GM10266 (cell line): Measurements from ENCODE around the gene MYEOV.

ENCODE experiments used
- DNase-seq: peaks from one replicate; pipeline ENCODE4 v3.0.0; 2012; ENCODE audit errors: extremely low spot score
- TF ChIP-seq, protein P1 (sequence below): IDR thresholded peaks from 2 replicates; pipeline ENCODE4 v1.5.1; 2012; ENCODE audit warnings: mild to moderate bottlenecking, low read depth; ENCODE audit not compliant: control insufficient read depth, insufficient read depth; ENCODE audit errors: missing control alignments

Gene MYEOV

DNA sequence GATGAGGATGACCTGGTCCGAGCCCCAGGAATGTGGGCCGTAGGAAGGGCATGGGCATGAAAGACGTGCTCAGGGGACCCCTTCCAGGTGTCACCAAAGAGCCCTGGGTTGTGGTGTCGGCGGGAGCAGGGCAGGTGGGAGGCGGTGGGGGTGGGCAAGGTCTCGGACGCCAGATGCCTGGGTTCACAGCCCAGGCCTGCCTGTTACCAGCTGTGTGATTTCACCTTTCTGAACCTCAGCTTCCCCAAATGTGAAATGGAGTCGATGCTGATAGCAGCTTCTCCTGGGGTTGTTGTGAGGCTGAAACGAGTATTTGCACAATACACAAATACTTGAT, 42.9 kb upstream of the MYEOV start:
- no peak for DNase-seq
- TF ChIP-seq, protein P1, sequence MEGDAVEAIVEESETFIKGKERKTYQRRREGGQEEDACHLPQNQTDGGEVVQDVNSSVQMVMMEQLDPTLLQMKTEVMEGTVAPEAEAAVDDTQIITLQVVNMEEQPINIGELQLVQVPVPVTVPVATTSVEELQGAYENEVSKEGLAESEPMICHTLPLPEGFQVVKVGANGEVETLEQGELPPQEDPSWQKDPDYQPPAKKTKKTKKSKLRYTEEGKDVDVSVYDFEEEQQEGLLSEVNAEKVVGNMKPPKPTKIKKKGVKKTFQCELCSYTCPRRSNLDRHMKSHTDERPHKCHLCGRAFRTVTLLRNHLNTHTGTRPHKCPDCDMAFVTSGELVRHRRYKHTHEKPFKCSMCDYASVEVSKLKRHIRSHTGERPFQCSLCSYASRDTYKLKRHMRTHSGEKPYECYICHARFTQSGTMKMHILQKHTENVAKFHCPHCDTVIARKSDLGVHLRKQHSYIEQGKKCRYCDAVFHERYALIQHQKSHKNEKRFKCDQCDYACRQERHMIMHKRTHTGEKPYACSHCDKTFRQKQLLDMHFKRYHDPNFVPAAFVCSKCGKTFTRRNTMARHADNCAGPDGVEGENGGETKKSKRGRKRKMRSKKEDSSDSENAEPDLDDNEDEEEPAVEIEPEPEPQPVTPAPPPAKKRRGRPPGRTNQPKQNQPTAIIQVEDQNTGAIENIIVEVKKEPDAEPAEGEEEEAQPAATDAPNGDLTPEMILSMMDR = no peak

DNA sequence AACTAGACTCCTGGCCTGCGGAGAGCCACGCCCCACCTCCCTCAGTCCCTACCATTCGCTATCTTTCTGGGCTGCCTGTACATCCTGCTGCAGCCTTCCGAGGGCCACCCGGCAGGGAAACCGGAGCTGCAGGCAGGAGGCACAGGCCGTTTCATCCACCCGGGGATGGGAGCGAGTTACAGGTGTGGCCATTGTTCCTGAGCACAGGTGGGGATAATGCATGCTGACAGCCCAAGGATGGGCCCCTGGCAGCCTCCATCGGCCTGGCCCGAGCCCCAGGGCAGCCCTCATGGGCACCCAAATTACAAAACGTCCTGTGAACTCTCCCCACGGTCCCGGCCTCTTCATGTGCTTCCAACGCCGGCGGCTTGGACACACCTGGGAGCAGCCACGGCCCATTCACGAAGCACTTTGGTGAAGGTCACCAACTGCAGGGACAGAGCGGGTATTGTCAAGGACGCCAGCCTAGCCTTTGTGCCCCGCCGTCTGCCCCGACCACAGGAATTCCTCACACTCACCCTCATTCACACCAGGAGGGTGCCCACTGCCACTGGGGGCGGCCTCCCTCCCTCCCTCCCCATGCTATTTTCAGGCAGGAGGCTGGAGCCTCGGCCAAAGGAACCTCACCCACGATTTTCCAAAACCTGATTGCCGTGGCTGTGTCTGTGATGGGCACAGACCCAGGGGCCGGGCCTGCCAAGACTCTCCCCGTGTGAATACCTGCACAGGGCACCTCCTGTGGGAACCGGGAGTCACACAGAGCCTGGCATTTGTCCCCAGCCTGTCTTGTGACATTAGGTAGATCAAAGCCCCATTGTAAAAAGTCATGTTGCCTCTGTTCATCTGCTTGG, 42.1 kb upstream of the MYEOV start:
- DNase-seq = no peak
- TF ChIP-seq, protein P1 = no peak

DNA sequence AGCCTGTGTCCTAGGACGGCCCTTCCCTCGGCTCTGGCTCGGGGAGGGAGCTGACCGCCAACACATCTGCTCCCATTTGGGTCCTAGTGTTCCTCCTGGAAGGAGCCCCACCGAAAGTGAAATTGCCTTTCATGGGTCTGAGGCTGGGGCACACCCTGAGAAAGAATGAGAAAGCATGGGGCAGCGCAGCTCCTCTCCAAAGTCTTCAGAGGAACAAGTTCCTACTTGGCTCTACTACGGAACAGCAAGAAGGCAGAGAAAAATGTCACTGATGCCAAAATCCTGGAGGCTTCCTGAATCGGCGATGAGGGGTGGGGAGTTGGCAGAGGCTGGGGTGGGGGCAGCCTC, 41.5 kb upstream of the MYEOV start:
- TF ChIP-seq, protein P1 = no peak
- no peak for DNase-seq

DNA sequence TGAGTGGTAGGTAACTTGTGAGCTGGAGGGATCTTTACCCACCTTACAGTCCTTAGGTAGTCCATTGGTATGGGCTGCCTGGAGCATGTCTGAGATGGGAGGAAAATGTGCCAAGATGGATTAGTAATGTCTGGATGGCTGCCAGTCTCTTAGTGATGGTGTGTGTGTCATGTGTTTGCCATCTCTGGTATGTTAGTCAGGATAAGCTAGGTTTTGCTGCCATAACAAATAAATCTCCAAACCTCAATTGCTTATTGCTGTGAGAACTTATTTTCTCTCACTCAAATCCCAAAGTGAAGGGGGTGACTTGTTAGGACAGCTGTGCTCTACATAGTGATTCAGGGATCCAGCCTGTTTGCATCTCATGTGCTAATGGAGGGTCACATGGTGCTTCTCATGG, 40.9 kb upstream of the MYEOV start:
- DNase-seq = no peak
- TF ChIP-seq, protein P1 = no peak

DNA sequence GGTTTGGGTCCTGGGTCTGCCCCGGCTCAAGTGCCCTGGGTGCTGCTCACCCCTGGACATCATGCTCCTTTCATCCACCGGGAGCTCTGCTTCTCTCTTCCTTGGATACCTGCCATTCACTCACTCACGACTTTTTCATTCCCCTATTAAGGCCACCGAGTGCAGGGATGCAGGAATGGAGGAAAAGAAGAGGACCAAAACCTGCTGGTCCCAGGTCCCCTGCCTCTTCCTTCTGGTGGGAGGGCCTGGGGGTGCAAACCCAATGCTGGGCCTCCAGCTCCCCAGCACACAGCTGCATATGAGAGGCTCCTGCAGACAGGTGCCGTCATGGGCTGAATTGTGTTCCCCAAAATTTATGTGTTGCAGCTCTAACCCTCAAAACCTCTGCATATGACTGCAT, 36.8 kb upstream of the MYEOV start:
- TF ChIP-seq, protein P1 = no peak
- no peak for DNase-seq

DNA sequence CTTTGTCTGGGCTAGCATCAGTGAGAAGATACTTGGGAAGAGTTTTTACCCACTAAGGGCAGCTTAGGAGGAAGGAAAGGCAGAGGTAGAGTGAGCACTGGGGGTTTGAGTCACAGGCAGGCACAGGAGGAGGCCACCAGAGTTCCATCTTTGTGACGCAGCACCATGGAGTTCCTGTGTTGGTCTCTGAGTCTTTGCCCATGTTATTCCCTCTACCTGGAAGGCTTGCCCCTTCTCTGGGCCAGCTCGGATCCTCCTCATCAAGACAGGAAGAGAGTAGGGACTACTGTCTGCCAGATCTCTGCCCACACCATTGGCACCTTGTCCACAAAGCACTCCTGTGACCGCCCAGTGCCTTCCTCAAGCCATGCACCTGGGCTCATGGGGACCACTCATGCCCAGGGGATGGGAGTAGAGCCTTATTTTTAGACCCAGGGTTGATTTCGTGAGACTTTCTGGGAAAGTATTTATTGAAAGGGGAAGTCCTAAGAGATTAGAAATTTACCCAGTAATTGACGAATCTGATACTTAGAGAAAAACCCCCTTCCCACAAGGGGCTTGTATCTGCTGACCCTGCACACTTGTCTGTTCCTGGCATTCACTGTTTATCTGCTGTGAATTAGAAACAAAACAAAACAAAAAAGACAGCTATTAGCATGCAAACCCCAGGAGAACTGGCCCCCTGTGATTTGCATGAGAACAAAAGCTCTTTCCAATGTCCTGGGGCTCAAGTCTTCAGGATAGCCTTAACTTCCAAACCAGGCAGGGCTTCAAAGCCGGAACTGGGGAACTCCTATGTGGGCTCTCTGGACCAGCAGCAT, 35.9 kb upstream of the MYEOV start:
- DNase-seq = peak; percentile 54
- TF ChIP-seq, protein P1 = no peak

DNA sequence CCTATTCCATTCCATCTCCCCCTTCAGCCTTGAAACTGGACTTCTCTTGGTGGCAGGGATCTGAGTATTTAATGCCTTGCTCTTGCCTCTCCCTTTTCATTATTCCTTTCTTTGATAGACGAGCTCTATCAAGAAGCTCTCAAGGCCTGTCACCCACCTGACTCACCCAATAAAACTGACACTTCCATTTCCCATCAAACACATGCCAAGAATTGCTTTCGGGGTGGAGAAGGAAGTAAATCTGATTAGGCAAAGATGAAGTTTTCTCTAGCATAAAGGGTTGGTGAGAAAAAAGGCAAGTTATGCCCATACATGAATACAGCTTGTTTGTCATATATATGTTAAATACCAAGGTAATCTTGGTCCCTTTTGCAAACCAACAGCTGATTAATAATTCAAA, 34.9 kb upstream of the MYEOV start:
- no peak for DNase-seq
- TF ChIP-seq, protein P1 = no peak
